Raji (cell line): Measurements from ENCODE around the gene IGFBP5.

Source experiments
- POLR2A ChIP-seq: IDR thresholded peaks from 2 replicates; pipeline ENCODE4 v1.6.1; 2011; ENCODE audit warnings: low read depth, low read length, control low read depth; ENCODE audit not compliant: insufficient read depth

Gene IGFBP5

GRCh38 chr2:216695401-216695821 lies at the start of gene IGFBP5:
Gene IGFBP5, minus strand, starts transcription at chr2:216695549. Its CDS starts 774 bp downstream, at chr2:216694775.
- TF ChIP-seq POLR2A, result no peak

- TF ChIP-seq POLR2A, result no peak
Observed at GRCh38 chr2:216743781-216744180, 48.4 kb upstream of the IGFBP5 start.

- no peak for TF ChIP-seq POLR2A
Observed at GRCh38 chr2:216742411-216742810, 47.1 kb upstream of the IGFBP5 start.

- no peak for TF ChIP-seq POLR2A
Observed at GRCh38 chr2:216741223-216741593, 45.9 kb upstream of the IGFBP5 start.

GRCh38 chr2:216740557-216741222 lies 45.3 kb upstream of the IGFBP5 start:
- no peak for TF ChIP-seq POLR2A

GRCh38 chr2:216739035-216739434 lies 43.7 kb upstream of the IGFBP5 start:
- no peak for TF ChIP-seq POLR2A

GRCh38 chr2:216737676-216738075 lies 42.3 kb upstream of the IGFBP5 start:
- TF ChIP-seq POLR2A, result no peak

- no peak for TF ChIP-seq POLR2A
Observed at GRCh38 chr2:216736326-216736725, 41.0 kb upstream of the IGFBP5 start.

- TF ChIP-seq POLR2A, result no peak
Observed at GRCh38 chr2:216735668-216736067, 40.3 kb upstream of the IGFBP5 start.

GRCh38 chr2:216735086-216735485 lies 39.7 kb upstream of the IGFBP5 start:
- TF ChIP-seq POLR2A, result no peak

GRCh38 chr2:216733046-216733445 lies 37.7 kb upstream of the IGFBP5 start:
- TF ChIP-seq POLR2A, result no peak

- no peak for TF ChIP-seq POLR2A
Observed at GRCh38 chr2:216732334-216732733, 37.0 kb upstream of the IGFBP5 start.

- TF ChIP-seq POLR2A, result no peak
Observed at GRCh38 chr2:216731465-216731864, 36.1 kb upstream of the IGFBP5 start.

GRCh38 chr2:216730871-216731270 lies 35.5 kb upstream of the IGFBP5 start:
- TF ChIP-seq POLR2A, result no peak

GRCh38 chr2:216727346-216728122 lies 32.2 kb upstream of the IGFBP5 start:
- TF ChIP-seq POLR2A, result no peak

- TF ChIP-seq POLR2A, result no peak
Observed at GRCh38 chr2:216724190-216724589, 28.8 kb upstream of the IGFBP5 start.
